ENCODE results near the gene GOPC.

GRCh38 chr6:117545161-117545595 is 57.1 kb downstream of the GOPC start:
- no peak for TF ChIP-seq RAD21 (IDR thresholded peaks at IDR 0.05; ENCODE audit: low read depth)
- TF ChIP-seq ZNF274 (IDR thresholded peaks at IDR 0.05; ENCODE audit: low read depth, low read length): no peak
